HepG2 (cell line): ENCODE results near the gene ZNF343. TPM values are rescaled to one million over a fixed set of nuclear protein-coding genes. Genes with fewer than 3 reads are reported as not detected.

Experiments used
- AHDC1 ChIP-seq: sonication (generic); formaldehyde crosslinking; IDR thresholded peaks from 2 replicates; pipeline ENCODE4 v1.5.1; 2020; ENCODE audit warnings: mild to moderate bottlenecking, missing genetic modification reagents, borderline replicate concordance
- AKAP8 ChIP-seq: sonication (generic); formaldehyde crosslinking; IDR thresholded peaks from 2 replicates; pipeline ENCODE4 v1.5.1; 2020; ENCODE audit warnings: mild to moderate bottlenecking, missing genetic modification reagents
- ATF7 ChIP-seq, 2 experiments: fragments of 450-650 bp in 1 of 2; sonication (generic) in 1 of 2; formaldehyde crosslinking in 1 of 2; IDR thresholded peaks; 2 replicates each; pipeline versions ENCODE4 v1.4.0 to v1.6.1; 2016 to 2020; ENCODE audit warnings: antibody characterized with exemption in 1 of 2, mild to moderate bottlenecking in 1 of 2, missing genetic modification reagents in 1 of 2
- ELF3 ChIP-seq: IDR thresholded peaks from 2 replicates; pipeline ENCODE4 v1.6.1; 2016; ENCODE audit warnings: missing genetic modification reagents, missing compliant biosample characterization
- HDAC6 ChIP-seq: fragments of 200-600 bp; sonication (generic); IDR thresholded peaks from 2 replicates; pipeline ENCODE4 v1.7.0; 2017; ENCODE audit warnings: mild to moderate bottlenecking, antibody characterized with exemption, low read length, low read depth
- HOXA5 ChIP-seq: sonication (generic); formaldehyde crosslinking; IDR thresholded peaks from 2 replicates; pipeline ENCODE4 v1.4.0; 2020; ENCODE audit warnings: missing genetic modification reagents
- NCOR1 ChIP-seq: fragments of 200-600 bp; sonication (generic); IDR thresholded peaks from 2 replicates; pipeline ENCODE4 v1.7.0; 2017; ENCODE audit warnings: antibody characterized with exemption, low read length, borderline replicate concordance
- PREB ChIP-seq: sonication (generic); formaldehyde crosslinking; IDR thresholded peaks from 2 replicates; pipeline ENCODE4 v1.4.0; 2020; ENCODE audit warnings: missing genetic modification reagents
- RAD21 ChIP-seq: fragments of 450-650 bp; formaldehyde crosslinking; IDR thresholded peaks from 2 replicates; pipeline ENCODE4 v1.5.0; 2020; ENCODE audit warnings: mild to moderate bottlenecking
- SIN3B ChIP-seq: fragments of 150-350 bp; IDR thresholded peaks from 2 replicates; pipeline ENCODE4 v1.6.1; 2014; ENCODE audit warnings: low read length
- SNAPC2 ChIP-seq: sonication (generic); formaldehyde crosslinking; IDR thresholded peaks from 2 replicates; pipeline ENCODE4 v1.8.1; 2022; ENCODE audit warnings: mild to moderate bottlenecking, missing genetic modification reagents
- STAG1 ChIP-seq: sonication (generic); formaldehyde crosslinking; IDR thresholded peaks from 2 replicates; pipeline ENCODE4 v1.4.0; 2020; ENCODE audit warnings: missing genetic modification reagents
- ZBTB34 ChIP-seq: sonication (generic); formaldehyde crosslinking; IDR thresholded peaks from 2 replicates; pipeline ENCODE4 v1.8.0; 2022; ENCODE audit warnings: mild to moderate bottlenecking, missing genetic modification reagents
- ZMAT3 ChIP-seq: sonication (generic); formaldehyde crosslinking; conservative IDR thresholded peaks from 2 replicates; pipeline ENCODE4 v1.7.0; 2021; ENCODE audit warnings: missing genetic modification reagents
- ZNF362 ChIP-seq: sonication (generic); formaldehyde crosslinking; IDR thresholded peaks from 2 replicates; pipeline ENCODE4 v1.4.0; 2020; ENCODE audit warnings: missing genetic modification reagents, mild to moderate bottlenecking, borderline replicate concordance
- ZNF766 ChIP-seq: sonication (generic); formaldehyde crosslinking; IDR thresholded peaks from 2 replicates; pipeline ENCODE4 v1.5.0; 2020; ENCODE audit warnings: missing genetic modification reagents, borderline replicate concordance
- ZNF775 ChIP-seq: sonication (generic); formaldehyde crosslinking; IDR thresholded peaks from 2 replicates; pipeline ENCODE4 v1.4.0; 2020; ENCODE audit warnings: missing genetic modification reagents, mild to moderate bottlenecking, moderate library complexity, borderline replicate concordance
- ZNF850 ChIP-seq: sonication (generic); formaldehyde crosslinking; conservative IDR thresholded peaks from 2 replicates; pipeline ENCODE4 v1.9.0; 2021; ENCODE audit warnings: mild to moderate bottlenecking, missing genetic modification reagents
- ZSCAN12 ChIP-seq: sonication (generic); formaldehyde crosslinking; IDR thresholded peaks from 2 replicates; pipeline ENCODE4 v1.9.0; 2021; ENCODE audit warnings: mild to moderate bottlenecking, missing genetic modification reagents
- ZSCAN20 ChIP-seq: sonication (generic); formaldehyde crosslinking; IDR thresholded peaks from 2 replicates; pipeline ENCODE4 v1.4.0; 2020; ENCODE audit warnings: missing genetic modification reagents, mild to moderate bottlenecking, borderline replicate concordance
- polyA plus RNA-seq, 8 experiments: library from polyadenylated mRNA; depleted of rRNA in 3 of 8; stranded (reverse) in 7 of 8; unstranded in 1 of 8; fragments of >200 nt; fragmentation: Illumina TruSeq in 4 of 8; extraction: Trizol in 4 of 8; gene quantifications; 2 replicates each; pipeline versions ENCODE4 v1.2.1 to v1.2.3, GENCODE V29; 2011 to 2016; ENCODE audit warnings: low read depth in 4 of 8, missing spikeins in 1 of 8, mixed read lengths in 1 of 8; ENCODE audit not compliant: insufficient read depth in 1 of 8
- total RNA-seq, 5 experiments: library from RNA; depleted of rRNA; stranded (reverse); fragments of >200 nt; fragmentation: Illumina TruSeq; extraction: Trizol; gene quantifications; 2 replicates each; pipeline ENCODE4 v1.2.3, GENCODE V29; 2016; ENCODE audit warnings: low read depth in 1 of 5

ZNF343 gene
- total and polyA plus RNA-seq, 2 of the 13 experiments (the other 11 are each of a cell fraction or from before 2014, with no cell fraction given), result 16.4 to 22.1 TPM

- TF ChIP-seq ZMAT3 (CRISPR knock-in tag), result no peak
- TF ChIP-seq SNAPC2 (CRISPR knock-in tag), result no peak
- peak; percentile 53 for TF ChIP-seq ZNF362 (CRISPR knock-in tag)
- TF ChIP-seq ZNF766 (CRISPR knock-in tag), result no peak
- TF ChIP-seq ZBTB34 (CRISPR knock-in tag), result no peak
- no peak for TF ChIP-seq PREB
- TF ChIP-seq ZNF775 (CRISPR knock-in tag), result no peak
- TF ChIP-seq RAD21 (CRISPR knock-in tag), result peak; percentile 76
- no peak for TF ChIP-seq AKAP8 (CRISPR knock-in tag)
- TF ChIP-seq HDAC6, result no peak
- TF ChIP-seq ZSCAN20, result 0 out of 2 replicates have a peak, but pooled peaks have one; percentile 11
- TF ChIP-seq STAG1, result peak; percentile 56
- TF ChIP-seq ZSCAN12 (CRISPR knock-in tag), result 0 out of 2 replicates have a peak, but pooled peaks have one; percentile 44
- peak; percentile 60; the same call in 1 of the 2 replicates for TF ChIP-seq ELF3
- TF ChIP-seq AHDC1 (CRISPR knock-in tag), result no peak
- TF ChIP-seq NCOR1, result no peak
- no peak for TF ChIP-seq ZNF850 (CRISPR knock-in tag)
- no peak for TF ChIP-seq ATF7 (IDR thresholded peaks at IDR 0.05)
- no peak for TF ChIP-seq ATF7 (CRISPR knock-in tag; IDR thresholded peaks at IDR 0.05)
- peak; percentile 48; the same call in 1 of the 2 replicates for TF ChIP-seq HOXA5
- TF ChIP-seq SIN3B, result no peak
Measured at GRCh38 chr20:2523919-2524708, 15.4 kb upstream of the ZNF343 start (continued).
